Measurements from ENCODE around the gene NOM1.
A peak's percentile ranks its signal among the peaks of the same experiment; 100 is the strongest.
"Not testable (repeated sequence)": the region's sequence is repeated elsewhere in the genome, so short reads cannot be mapped to it uniquely, and the experiment has no call there.

The NOM1 gene

DNA sequence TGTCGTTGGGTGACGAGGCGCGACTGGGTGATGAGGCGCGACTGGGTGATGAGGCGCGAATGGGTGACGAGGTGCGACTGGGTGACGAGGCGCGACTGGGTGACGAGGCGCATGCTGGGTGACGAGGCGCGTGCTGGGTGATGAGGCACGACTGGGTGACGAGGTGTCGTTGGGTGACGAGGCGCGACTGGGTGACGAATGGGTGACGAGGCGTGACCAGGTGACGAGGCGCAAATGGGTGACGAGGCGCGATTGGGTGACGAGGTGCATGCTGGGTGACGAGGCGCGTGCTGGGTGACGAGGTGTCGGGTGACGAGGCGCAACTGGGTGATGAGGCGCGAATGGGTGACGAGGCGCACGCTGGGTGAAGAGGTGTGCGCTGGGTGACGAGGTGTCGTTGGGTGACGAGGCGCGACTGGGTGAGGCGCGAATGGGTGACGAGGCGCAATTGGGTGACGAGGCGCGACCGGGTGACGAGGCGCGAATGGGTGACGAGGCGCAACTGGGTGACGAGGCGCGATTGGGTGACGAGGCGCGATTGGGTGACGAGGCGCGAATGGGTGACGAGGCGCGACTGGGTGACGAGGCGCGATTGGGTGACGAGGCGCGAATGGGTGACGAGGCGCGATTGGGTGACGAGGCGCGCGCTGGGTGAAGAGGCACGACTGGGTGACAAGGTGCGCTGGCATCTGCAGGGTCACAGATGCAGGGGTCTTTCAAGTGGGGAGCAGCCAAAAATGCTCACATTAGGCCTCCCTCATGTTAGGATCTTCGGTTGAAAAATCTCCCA lies 7.9 kb upstream of the NOM1 start:
- FAIRE-seq = no peak

DNA sequence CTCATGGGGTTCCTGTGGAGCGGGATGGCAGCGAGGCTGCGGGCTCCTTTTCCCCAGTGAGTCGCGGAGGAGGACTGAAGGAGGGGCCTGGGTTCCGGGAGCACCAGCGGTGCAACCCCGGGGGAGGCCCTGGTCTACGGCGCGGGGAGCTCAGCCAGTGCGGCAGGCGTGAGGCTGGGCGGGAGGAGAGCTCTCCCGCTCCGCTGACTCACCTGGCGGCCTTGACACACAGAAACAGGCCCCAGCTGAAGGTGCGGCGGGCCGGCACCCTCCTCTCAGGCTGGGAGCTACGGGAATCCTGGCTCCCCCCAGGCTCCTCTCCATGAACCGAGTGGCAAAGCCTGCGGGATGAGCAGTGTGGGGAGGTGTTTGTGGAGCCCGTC lies 6.8 kb upstream of the NOM1 start:
- no peak for FAIRE-seq

DNA sequence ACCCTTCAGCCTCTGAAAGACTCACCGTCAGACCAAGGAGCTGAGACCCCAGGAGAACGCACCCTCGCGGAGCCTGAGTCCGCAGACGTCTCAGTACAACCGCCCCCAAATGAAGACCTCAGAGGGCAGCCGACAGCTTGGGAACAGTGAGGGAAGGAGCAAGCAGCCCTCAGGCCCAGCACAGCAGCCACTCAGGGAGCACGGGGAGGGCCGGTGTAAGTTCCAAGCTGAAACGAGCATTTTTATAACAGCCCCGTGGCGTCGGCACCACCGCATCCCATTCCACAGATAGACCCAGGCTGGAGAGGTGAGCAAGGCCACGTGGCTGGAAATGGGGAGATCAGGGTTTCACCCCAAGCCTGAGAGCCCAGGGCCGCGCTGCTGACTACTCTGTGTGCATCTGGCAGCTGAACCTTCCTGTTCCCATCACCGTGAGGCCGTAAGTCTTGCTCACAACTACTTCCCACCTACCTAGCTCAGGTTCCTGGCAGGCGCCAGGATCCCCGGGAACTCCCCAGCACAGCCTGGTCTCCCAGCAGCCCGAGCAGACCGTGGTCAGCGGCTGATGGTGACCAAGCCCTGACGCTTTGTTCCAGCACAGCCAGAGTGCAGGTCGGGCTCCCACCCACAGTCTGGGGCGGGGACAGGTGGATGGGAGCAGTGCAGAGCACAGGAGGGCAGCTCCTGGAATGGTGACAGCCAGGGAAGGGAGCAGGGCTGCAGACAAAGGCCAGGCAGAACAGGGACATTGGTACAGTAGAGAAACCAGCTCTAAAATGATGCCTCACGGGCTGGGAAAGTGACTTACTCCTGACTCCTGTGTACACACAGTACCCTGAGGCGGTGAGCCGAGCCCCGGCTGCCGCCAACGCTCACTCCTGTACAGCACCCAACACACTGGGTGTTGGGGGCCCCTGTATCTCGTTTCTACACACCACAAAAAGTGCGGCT lies 6.1 kb upstream of the NOM1 start:
- FAIRE-seq = no peak

DNA sequence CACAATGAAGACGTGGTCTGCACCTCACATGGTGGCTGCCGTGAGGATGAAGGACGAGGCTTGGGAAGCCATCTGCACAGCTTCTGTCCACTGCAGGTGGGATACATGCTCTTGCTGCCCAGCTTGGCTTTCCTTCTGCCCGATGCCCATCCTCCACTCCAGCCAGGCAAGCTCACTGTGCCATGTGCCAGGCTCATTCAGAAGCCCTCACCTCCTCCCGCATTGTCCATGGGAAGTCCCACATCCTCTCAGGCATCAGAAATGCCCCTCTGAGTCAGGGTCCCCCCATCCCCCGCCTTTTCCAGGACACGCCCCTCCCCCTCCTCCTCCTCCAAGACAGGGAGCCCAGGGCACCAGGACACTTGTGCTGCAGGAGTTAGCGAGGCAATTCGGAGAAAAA lies 4.6 kb upstream of the NOM1 start:
- no peak for FAIRE-seq

DNA sequence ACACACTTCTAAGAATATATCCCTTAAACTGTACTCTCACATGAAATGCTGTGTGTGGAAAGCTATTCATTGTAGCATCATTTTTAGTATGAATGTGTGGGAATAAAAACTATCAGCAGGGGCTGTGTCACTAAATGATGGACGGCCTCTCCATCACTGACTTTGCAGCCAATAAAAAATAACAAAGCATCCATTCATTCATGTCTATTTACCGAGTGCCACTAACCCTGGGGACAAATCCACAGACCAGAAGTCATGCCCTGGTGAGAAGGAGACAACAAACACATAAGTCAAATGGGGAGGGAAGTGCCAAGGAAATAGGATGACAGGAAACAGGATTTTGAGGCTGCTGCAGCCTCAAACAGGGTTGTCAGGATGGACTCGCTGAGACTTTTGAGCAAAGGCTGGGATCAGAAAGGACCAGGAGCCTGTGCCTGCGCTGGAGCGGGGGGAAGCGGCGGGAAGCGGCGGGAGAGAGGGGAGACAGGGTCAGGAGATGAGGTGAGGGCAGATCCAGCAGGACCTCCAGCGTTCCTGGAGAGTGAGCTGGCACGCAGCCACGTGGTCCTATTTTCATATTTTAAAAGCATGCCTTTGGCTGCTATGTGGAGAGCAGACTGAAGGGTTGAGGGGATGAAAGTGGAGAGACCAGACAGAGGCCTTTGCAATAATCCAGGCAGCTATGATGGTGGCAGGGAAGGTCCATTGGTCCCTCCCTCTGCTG lies 2.2 kb upstream of the NOM1 start:
- FAIRE-seq = no peak

DNA sequence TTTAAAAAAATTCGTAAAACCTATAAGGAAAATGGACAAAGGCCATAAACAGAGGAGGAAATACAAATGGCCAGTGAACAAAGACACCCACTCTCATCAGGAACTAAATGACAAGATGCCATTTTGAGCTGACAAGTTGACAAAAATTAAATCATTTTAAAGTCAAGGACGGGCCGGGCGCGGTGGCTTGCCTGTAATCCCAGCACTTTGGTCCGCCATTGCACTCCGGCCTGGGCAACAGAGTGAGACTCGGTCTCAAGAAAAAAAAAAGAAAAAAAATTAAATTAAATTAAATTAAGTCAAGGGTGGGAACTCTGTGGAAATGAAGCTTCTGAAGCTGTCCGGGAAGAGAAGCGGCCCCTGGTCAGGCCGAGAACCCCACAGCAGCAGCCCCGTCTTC lies 1.2 kb upstream of the NOM1 start:
- no peak for FAIRE-seq

DNA sequence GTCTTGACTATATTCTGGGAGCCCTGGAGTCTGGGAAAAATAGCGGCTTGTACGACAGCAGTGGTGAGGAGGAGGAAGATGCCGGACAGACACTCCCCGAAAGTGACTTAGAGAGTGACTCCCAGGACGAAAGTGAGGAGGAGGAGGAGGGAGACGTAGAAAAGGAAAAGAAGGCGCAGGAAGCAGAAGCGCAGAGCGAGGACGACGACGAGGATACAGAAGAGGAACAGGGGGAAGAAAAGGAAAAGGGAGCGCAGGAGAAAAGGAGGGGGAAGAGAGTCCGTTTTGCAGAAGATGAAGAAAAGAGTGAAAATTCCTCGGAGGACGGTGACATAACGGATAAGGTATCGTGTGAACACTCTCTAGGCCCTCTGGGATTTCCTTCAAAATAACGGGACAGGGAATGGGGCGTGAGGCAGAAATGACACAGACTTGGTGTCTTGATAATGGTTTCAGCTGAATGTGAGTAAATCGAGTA lies 908 bp downstream of the NOM1 start:
- no peak for FAIRE-seq

DNA sequence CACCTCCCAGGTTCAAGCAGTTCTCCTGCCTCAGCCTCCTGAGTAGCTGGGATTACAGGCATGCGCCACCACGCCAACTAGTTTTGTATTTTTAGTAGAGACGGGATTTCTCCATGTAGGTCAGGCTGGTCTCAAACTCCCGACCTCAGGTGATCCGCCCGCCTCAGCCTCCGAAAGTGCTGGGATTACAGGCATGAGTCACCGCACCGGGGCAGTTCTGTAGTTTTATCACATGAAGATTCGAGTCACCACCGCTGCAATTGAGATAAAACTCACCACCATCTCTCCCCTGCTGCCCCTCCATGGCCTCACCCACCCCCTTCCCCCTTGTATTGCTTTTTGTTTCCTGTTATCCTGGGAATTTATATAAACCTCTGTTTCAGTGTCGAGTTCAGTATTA lies 3.7 kb downstream of the NOM1 start:
- not testable (repeated sequence) for FAIRE-seq

DNA sequence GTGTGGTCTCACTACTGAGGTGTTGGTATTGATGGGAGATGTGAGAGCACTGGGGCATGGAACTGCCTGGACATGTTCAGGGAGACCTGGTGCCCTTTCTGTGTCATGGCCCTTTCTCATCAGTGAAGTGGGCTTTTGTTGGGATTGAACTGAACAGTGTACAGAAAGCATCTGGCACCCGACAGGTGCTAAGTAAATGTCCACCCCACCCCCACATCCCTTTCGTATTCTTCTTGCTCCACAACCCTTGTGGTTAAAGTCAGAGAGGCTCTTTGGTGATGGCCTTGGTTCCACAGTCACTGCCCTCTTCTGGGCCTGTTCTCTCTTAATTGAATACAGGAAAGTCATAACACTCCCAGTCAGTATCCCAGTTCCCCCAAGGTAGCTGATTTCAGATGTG lies 5.4 kb downstream of the NOM1 start:
- FAIRE-seq = no peak

DNA sequence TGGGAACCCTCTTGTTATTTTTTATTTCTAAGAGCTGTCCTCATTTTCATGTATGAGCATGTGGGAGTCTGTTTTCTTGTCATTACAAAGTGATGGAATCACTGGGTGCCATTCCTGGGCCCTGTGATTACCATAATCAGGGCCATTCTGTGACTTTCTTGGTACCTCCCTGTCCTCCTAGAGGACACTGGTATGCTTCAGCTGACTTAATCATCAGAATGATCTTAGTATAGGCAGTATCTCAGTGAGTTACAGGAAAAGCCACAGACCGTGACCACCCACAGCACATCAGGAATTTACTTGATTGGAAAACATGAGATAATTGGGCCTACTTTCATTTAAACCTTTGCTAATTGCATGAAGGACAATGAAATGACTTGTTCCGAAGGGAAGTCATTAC lies 7.2 kb downstream of the NOM1 start:
- FAIRE-seq = no peak

DNA sequence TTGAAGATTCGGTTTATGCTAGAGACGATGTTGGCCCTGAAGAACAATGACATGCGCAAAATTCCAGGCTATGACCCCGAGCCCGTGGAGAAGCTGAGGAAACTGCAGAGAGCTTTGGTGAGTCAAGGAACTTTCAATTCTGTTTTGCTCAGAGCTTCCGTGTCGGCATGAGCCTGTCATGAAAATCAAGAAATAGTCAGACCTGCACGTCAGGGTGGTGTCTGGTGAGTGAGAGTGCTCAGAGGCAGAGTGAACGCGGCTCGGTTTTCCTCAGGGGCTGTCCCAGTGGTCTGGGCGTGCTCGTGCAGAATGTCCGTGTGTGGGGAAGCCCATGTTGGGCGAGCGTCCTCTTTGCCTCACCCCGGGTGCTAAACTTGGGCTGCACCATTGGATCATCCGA lies 12.6 kb downstream of the NOM1 start:
- no peak for FAIRE-seq

DNA sequence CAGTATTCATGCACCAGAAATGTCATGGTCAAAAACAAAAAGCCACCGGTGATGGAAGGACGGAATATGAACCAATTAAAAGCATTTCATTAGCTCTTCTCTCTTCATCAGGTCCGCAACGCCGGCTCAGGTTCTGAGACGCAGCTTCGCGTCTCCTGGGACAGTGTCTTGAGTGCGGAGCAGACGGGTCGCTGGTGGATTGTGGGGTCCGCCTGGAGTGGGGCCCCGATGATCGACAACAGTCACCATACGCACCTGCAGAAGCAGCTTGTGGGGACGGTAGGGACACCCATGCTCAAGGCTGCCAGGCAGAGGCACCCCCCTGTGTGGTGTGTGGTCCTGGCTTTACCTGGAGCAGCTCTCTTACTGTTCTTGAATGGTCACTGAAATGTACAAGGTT lies 13.4 kb downstream of the NOM1 start:
- no peak for FAIRE-seq

DNA sequence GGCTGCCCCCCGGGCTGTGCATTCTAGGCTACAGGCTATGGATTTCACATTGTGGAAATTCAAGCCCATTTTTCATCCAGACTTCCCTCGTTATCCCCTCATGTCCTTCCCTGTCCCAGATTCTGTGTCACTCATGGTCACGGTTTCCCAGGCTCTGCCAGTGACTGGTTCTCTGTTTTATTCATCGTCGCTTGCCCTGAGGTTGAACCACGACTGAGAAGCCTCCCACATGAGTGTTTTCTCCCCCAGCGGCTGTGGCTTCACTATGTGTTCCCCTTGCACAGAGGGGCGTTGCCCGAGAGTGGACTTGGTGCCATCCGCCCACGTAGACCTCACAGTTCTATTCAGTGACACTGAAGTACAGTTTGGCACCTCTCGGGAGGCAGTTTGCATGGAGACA lies 14.0 kb downstream of the NOM1 start:
- no peak for FAIRE-seq

DNA sequence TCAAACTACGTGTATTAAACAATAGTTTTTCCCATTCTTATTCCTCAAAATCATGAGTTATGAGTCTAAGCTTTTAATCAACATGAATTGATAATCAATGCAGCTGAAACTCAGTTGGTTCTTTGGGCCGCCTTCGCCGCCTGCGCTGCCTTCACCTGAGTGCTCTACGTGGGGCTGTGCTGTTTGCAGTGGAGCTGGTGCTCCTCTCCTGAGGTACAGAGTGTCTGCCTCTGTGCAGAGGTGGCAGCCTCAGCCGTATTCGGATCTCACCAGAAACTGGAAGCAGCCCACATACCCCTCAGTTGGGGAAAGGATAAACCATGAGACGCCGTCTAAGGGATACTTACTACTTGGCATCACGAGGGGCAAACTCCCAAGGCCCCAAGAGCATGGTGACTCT lies 15.5 kb downstream of the NOM1 start:
- FAIRE-seq = no peak

DNA sequence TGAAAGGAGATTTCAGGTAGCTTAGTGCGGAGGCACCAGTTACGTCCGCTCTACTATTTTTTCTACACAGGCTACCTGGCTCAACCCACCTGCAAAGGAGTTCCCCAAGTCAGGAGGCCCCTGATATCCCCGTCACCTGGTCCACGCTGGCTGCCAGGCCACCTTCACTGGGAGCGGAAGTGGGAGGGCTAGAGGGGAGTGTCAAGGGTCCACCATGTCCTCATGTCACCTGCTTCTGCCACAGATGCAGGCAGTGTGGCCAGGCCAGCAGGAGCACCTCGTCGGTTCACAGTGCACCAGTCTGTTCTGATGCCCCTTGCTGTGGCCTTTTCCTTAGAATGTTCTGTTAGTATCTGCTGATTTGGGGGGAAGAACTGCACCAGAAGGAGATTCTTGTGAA lies 16.9 kb downstream of the NOM1 start:
- no peak for FAIRE-seq

DNA sequence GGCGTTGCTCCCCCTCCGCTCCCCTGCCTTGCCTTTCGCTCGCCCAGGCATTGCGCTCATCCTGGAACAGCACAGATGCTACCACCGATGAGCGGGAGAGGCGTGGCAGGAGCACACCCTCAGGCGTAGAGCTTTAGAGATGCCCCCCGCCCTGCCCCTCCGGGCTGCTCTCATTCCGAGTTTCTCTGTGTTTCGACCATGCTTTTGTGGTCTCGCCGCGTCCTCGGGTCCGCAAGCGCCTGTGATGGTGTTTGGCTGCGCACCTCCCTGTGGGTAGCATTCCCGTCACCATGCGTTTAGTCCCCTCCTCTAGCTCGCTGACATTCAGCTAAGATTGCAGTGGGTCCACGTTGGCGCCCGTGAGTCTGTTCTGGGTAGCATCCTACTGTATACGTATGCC lies 18.7 kb downstream of the NOM1 start:
- FAIRE-seq = no peak

DNA sequence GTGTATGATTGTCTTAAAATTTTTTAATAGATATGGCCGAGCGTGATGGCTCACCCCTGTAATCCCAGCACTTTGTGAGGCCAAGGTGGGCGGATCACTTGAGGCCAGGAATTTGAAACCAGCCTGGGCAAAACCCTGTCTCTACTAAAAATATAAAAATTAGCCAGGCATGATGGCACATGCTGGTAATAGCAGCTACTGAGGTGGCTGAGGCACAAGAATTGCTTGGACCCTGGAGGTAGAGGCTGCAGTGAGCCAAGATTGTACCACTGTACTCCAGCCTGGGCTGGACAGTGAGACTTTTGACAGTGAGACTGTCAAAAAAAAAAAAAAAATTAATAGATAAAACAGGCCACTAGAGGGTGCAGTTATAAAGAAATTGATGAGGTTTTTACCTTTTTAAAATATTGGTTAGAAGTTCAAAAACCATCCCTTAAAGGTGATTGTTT lies 20.5 kb downstream of the NOM1 start:
- peak; percentile 60 for FAIRE-seq

DNA sequence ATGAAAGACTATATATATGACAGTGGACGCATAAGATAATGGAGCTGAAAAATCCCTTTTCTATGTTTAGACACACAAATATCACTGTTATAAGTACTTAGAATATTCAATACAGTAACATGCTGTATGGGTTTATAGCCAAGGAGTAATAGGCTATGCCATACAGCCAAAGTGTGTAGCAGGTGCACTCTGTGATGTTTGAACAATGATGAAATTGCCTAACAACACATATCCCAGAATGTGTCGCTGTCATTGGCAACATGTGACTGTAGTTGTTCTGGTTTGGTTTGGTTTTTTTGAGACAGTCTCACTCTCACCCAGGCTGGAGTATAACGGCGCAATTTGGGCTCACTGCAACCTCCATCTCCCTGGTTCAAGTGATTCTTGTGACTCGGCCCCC lies 26.1 kb downstream of the NOM1 start:
- FAIRE-seq = no peak

DNA sequence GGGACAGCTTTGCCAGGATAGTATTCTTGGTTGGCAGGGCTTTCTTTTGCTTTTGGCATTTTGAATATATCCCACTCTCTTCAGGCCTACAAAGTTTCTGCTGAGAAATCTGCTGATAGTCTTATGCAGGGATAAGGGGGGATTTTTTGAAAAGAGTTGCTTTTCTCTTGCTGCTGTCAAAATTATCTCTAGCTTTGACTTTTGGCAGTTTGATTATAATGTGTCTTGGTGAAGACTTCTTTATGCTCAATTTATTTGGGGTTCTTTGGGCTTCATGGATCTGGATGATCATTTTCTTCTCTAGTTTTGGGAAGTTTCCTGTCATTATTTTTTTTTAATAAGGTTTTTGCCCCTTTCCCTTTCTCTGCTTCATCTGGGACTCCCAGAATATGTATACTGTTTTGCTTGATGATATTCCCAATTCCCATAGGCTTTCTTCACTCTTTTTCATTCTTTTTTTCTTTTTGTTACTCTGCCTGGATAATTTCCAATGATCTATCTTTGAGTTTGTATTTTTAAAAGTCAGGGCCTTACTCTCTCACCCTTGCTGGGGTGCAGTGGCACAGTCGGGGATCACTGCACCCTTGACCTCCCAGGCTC lies 29.6 kb downstream of the NOM1 start:
- FAIRE-seq = no peak

DNA sequence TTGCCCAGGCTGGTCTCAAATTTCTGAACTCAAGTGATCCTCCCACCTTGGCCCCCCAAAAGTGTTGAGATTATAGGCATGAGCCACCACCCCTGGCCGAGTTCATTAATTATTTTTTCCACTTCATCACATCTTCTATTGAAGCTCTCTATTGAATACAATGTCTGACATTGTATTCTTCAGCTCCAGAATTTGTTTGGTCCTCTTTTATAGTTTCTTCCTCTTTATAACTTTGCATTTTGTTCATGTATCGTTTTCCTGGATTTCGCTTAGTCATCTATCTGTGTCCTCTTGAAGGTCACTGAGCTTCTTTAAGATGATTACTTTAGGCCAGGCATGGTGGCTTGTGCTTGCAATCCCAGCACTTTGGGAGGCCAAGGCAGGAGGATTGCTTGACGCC lies 30.2 kb downstream of the NOM1 start:
- no peak for FAIRE-seq

DNA sequence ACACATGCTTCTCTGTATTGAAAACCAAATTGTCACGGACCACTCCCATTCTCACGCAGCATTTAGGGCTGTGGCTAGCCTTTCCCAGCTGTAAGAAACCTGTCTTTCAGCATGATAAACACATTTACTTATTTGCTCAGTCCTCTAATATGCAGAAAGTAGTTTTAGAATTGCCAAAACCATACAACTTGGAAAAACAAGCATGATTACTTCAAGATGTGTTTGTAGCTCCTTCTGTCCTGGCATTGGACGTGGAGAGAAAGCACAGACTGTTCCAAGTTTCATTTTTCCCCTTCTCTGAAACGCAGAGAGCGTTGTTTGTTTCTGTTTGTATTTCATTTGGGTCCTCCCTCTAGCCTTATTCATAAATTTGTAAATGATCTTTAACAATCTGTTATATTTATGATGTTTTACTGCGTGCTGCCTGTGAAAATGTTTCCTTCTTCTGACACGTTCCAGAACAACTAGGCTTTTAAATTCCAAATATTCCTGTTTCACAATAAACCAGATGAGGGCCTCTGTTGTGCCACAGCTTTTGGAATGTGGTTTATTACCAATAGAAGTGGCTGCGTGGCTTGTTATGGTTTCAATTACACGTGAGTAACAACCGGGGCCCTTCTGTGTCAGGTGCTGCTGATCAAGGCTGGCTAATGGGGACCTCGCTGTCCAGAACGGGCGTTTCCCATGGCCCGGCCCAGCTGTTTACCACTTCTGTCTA lies 34.8 kb downstream of the NOM1 start:
- FAIRE-seq = no peak

Measured in TTC549 (cell line).